ENCODE measurements around the gene PIK3R4. TPM values are rescaled to one million over a fixed set of nuclear protein-coding genes. Genes with fewer than 3 reads are reported as not detected.
A peak's percentile ranks its signal among the peaks of the same experiment; 100 is the strongest.

PIK3R4 gene
- total and polyA plus RNA-seq, 11 donors = 10.9 to 24.3 (median 15.7) TPM

DNA sequence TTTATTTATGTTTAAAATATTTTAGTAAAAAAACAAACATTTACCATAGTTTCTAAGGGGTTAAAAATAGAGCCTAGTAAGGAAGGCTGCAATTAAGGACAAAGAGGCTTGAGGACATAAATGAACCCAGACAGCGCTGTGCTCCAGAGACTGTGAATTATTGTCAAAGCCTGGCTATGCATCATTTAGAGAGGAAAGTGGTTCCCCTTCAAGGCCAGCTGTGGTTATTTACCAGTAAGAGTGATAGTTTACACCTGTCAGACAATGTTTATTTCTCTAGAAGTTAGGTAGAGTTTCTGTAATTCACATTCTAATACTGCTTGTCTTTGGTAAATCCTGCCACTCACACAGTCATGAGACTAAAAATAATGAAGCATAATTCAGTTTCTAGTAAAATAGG is 32.4 kb upstream of the PIK3R4 start:
- Histone ChIP-seq H3K27me3 (no peaks in the 10 kb centered on the region), H3K4me1 (peaks cover 0 to 6% (median 0%) of the 10 kb centered on the region in 12 donors), H3K4me3 (no peak overlapping the region), H3K27ac (no peak overlapping the region), H3K36me3 (no peaks in the 10 kb centered on the region), H3K9me3 (no peaks in the 10 kb centered on the region)
- TF ChIP-seq POLR2A (IDR thresholded peaks at IDR 0.05) = no peak
- TF ChIP-seq, protein P1, sequence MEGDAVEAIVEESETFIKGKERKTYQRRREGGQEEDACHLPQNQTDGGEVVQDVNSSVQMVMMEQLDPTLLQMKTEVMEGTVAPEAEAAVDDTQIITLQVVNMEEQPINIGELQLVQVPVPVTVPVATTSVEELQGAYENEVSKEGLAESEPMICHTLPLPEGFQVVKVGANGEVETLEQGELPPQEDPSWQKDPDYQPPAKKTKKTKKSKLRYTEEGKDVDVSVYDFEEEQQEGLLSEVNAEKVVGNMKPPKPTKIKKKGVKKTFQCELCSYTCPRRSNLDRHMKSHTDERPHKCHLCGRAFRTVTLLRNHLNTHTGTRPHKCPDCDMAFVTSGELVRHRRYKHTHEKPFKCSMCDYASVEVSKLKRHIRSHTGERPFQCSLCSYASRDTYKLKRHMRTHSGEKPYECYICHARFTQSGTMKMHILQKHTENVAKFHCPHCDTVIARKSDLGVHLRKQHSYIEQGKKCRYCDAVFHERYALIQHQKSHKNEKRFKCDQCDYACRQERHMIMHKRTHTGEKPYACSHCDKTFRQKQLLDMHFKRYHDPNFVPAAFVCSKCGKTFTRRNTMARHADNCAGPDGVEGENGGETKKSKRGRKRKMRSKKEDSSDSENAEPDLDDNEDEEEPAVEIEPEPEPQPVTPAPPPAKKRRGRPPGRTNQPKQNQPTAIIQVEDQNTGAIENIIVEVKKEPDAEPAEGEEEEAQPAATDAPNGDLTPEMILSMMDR (IDR thresholded peaks at IDR 0.05) = no peak
- intact Hi-C loops (cut with DNase I) = no loop called here
- 50 to 73% (median 70%) methylated on average over 1 of the region's 1 CpG for WGBS, 4 donors
- ATAC-seq = no peak
- no peak for DNase-seq

DNA sequence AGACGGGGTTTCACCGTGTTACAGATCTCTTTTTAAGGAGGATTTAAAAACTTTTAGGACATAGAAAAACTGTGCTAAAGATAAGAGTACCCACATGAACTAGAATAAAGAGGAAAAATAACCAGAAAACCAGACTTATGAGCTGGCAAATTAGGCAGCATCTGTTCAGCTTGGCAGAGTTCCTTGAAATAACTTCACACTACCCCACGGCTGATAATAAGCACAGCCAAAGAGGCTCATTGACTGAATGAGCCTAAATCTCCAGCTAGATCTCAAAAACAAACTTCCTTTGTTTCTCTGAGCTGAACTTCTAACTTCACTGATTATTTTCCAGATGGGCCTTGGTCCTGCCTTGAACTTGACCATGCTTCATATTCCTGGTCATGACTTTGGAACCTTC is 26.7 kb upstream of the PIK3R4 start:
- no peak overlapping the region for H3K4me3 ChIP-seq
- intact Hi-C loops (cut with DNase I) = no loop called here
- no peak for DNase-seq
- H3K36me3 ChIP-seq = no peaks in the 10 kb centered on the region
- no peaks in the 10 kb centered on the region for H3K27me3 ChIP-seq
- peaks cover 0 to 8% (median 0%) of the 10 kb centered on the region in 12 donors for H3K4me1 ChIP-seq
- H3K9me3 ChIP-seq = no peaks in the 10 kb centered on the region
- ATAC-seq = peak in 1 of 4 donors; percentile 31
- H3K27ac ChIP-seq = no peak overlapping the region
- WGBS, 4 donors = 54 to 66% (median 61%) methylated on average over 3 of the region's 3 CpGs
- TF ChIP-seq POLR2A (IDR thresholded peaks at IDR 0.05) = no peak
- TF ChIP-seq, protein P1 (IDR thresholded peaks at IDR 0.05) = no peak

DNA sequence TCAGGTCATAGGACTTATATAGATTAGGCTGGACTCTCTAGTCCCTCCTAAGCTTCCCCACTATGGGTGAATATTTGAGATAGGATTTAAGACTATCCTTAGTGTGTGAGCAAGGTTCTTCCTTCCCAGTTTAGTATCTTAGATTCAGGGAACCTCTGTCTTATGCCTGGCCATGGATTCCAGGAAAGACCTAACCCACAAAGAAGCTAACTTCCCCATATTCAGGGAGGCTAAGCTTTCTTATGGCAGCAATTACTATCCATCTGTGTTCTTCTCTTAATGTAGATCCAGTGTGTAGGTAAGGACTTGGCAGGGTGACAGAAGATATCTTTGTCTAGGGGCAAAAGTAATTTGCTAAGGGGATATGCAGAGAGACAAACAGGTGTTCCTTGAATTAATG is 25.5 kb upstream of the PIK3R4 start:
- DNase-seq (no peak), ATAC-seq (no peak)
- Histone ChIP-seq H3K4me1 (peaks cover 0 to 8% (median 0%) of the 10 kb centered on the region in 12 donors), H3K27ac (no peak overlapping the region), H3K36me3 (no peaks in the 10 kb centered on the region), H3K9me3 (no peaks in the 10 kb centered on the region), H3K4me3 (no peak overlapping the region), H3K27me3 (no peaks in the 10 kb centered on the region)
- no peak for TF ChIP-seq POLR2A (IDR thresholded peaks at IDR 0.05)
- TF ChIP-seq, protein P1 (IDR thresholded peaks at IDR 0.05) = no peak
- intact Hi-C loops (cut with DNase I) = no loop called here

DNA sequence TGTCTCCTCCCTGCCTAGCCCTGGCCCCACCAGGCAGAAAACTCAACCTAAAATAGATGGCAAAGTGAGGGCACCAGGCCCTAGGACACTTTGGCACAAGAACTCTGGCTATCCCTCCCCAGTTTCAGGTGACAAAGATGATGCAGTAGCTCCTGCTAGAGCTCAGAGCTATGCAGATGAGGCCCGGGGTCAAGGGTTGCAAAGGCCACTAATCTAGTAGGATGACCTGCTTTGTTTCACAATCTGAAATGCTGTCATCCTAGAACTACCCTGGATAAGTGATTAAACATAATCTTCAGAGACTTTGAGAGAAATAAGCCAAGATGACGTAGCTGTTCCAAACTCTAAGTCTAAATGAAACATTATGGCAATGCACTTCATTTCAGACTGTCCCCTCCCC is 24.0 kb upstream of the PIK3R4 start:
- intact Hi-C loops (cut with DNase I) = no loop called here
- TF ChIP-seq, protein P1 (IDR thresholded peaks at IDR 0.05) = no peak
- no peak for TF ChIP-seq POLR2A (IDR thresholded peaks at IDR 0.05)
- H3K4me1 ChIP-seq = peaks cover 0 to 8% (median 0%) of the 10 kb centered on the region in 12 donors
- H3K27me3 ChIP-seq = no peaks in the 10 kb centered on the region
- no peaks in the 10 kb centered on the region for H3K36me3 ChIP-seq
- DNase-seq = no peak
- H3K9me3 ChIP-seq = no peaks in the 10 kb centered on the region
- no peak for ATAC-seq
- no peak overlapping the region for H3K4me3 ChIP-seq
- WGBS, 4 donors = 61 to 86% (median 72%) methylated on average over 2 of the region's 2 CpGs
- no peak overlapping the region for H3K27ac ChIP-seq
